Epithelial cell of esophagus (primary cell): Measurements from ENCODE around the gene TMPRSS6.

ENCODE experiments used
- DNase-seq: peaks from one replicate; pipeline ENCODE4 v3.0.0; 2010; ENCODE audit warnings: low read depth
- H3K4me3 ChIP-seq: 2 replicates; pipeline ENCODE4 v1.5.1; 2011; ENCODE audit warnings: mild to moderate bottlenecking, low read length, control low read depth
- CTCF ChIP-seq: IDR thresholded peaks from 2 replicates; pipeline ENCODE4 v1.5.1; 2011; ENCODE audit warnings: low read depth, mild to moderate bottlenecking, low read length, control low read depth, inconsistent platforms; ENCODE audit not compliant: insufficient read depth; ENCODE audit errors: missing control alignments

TMPRSS6 gene

GRCh38 chr22:37023743-37024338 lies 85.7 kb downstream of the TMPRSS6 start:
- TF ChIP-seq CTCF: no peak

GRCh38 chr22:37022483-37023337 lies 86.8 kb downstream of the TMPRSS6 start:
- no peak for DNase-seq
- TF ChIP-seq CTCF: no peak
- H3K4me3 ChIP-seq: no peak overlapping the region

More at GRCh38 chr22:37023743-37024338, 85.7 kb downstream of the TMPRSS6 start:
- DNase-seq: no peak
- H3K4me3 ChIP-seq: no peak overlapping the region

- TF ChIP-seq CTCF: peak; percentile 73
- DNase-seq: peak; percentile 65
- H3K4me3 ChIP-seq: no peak overlapping the region
Measured at GRCh38 chr22:37021710-37022482, 87.6 kb downstream of the TMPRSS6 start.

- no peak for TF ChIP-seq CTCF
- no peak for DNase-seq
- H3K4me3 ChIP-seq: no peak overlapping the region
Measured at GRCh38 chr22:37021041-37021440, 88.5 kb downstream of the TMPRSS6 start.

GRCh38 chr22:37020192-37020479 lies 89.4 kb downstream of the TMPRSS6 start:
- DNase-seq: peak; percentile 75
- H3K4me3 ChIP-seq: peak overlapping the region; percentile 62
- no peak for TF ChIP-seq CTCF

GRCh38 chr22:37019309-37020191 lies 90.0 kb downstream of the TMPRSS6 start, which contains the start of the genes MPST and TST:
Gene MPST, plus strand, starts transcription at chr22:37019742. Its CDS starts 95 bp downstream, at chr22:37019837.
Gene TST, minus strand, starts transcription at chr22:37019447. Its CDS starts 715 bp downstream, at chr22:37018732.
- no peak for TF ChIP-seq CTCF
- peak within 1 kb of the TSS; percentile 66 for H3K4me3 ChIP-seq
- peak; percentile 65 for DNase-seq
